NCI-H1105 (cell line): ENCODE results near the gene PAPPA.

Experiments used
- DNase-seq: peaks from one replicate; lab custom pipeline; 2025; lab: John Stamatoyannopoulos, UW

PAPPA gene

DNA sequence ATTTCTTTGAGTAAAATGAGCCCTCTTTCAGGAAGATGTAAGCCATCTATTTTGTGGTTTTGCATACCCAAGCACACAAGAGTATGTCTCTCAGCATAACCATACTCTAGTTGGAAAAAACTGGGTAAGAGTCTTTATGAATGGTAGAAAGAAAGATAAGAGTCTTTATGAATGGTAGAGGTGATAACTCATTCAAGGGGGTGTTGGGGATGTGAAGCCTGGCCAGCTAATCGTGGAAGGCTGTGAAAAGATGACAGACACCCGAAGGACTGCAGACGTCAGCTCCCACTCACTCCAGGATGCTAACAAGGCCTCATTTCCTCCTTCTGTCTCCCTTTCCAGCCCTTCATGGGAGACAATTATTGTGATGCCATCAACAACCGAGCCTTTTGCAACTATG lies 228.5 kb downstream of the PAPPA start:
- no peak for DNase-seq

- no peak for DNase-seq
These were observed 229.5 kb downstream of the PAPPA start for GRCh38 chr9:116383133-116383532.

DNA sequence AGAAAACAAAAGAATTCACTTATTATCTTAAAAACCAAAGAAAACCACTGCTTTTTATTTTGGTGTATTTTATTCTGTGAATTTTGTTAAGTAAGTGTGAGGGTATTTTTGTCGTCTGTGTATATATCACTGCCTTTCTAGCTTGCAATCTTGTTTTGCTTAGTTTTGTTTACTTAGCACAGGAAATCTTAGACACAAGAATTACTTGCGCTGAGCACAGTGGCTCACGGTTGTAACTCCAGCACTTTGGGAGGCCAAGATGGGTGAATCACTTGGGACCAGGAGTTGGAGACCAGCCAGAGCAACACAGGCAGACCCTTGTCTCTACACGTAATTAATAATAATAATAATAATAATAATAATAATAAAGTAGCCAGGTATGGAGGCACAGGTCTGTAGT lies 230.3 kb downstream of the PAPPA start:
- DNase-seq, result no peak

DNA sequence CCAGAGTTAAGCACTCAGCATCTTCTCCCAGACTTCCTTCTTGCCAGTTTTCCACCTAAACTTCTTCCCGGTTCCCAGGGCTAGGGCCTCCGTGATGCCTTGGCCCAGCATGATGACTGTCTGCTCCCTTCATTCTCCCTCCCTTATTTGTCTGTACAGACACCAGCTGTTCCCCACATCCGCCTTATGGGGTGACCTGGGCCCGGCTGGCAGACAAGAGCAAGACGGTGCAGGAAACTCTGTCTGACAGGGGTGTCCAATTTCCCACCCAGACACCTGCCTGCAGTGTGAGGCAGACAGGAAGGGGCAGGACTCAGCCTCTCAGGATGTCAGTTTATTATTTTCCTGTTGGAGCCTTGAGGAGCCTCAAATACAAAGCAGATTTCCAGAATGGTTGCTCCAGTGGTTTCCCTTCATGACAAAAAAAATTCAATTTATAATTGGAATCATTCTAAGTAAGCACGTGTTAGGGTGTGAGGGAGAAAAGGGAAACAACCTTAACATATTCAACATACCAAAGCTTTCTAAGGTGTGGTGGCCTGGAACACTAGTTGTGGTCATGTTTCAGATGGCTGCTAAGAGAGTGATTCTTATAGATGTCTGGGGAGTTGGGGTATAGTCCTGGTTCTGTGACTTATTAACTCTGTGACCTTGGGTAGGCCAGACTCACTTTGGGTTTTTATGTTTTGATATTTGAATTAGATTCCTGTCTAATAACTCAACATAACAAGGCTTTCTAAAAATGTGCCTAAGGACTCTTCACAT lies 234.5 kb downstream of the PAPPA start:
- DNase-seq, result no peak

DNA sequence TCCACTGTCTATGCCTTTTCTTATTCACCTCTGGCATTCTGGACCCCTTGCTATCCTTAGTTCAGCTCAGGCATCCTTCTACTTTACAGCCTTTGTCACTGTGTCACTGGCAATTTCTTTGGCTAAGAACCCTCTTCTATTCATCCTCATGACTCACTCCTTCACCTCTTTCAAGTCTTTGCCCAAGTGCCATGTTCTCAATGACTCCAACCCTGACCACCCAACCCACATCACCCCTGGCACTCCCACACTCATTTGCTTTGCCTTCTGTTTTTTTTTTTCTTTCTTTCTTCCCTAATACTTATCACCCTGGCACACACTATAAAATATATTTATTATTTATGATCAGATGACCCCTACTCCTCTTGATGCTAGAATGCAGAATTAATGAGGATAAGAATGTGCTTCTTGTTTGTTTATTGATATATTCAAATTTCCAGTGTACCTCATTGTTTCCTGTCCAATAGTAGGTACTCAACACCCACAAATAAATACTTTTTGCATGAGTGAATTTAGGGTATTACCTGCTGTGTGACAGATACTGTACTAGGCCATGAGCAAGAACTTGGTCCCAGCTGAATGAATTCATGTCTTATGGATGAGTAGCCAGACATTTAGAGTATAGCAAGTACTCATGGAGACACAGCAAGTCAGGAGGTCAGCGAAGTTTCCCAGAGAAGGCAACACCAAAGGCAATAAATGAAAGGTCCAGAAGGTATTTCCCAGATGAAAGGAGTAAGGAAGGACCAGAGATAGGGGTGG lies 236.1 kb downstream of the PAPPA start:
- DNase-seq, result no peak

DNA sequence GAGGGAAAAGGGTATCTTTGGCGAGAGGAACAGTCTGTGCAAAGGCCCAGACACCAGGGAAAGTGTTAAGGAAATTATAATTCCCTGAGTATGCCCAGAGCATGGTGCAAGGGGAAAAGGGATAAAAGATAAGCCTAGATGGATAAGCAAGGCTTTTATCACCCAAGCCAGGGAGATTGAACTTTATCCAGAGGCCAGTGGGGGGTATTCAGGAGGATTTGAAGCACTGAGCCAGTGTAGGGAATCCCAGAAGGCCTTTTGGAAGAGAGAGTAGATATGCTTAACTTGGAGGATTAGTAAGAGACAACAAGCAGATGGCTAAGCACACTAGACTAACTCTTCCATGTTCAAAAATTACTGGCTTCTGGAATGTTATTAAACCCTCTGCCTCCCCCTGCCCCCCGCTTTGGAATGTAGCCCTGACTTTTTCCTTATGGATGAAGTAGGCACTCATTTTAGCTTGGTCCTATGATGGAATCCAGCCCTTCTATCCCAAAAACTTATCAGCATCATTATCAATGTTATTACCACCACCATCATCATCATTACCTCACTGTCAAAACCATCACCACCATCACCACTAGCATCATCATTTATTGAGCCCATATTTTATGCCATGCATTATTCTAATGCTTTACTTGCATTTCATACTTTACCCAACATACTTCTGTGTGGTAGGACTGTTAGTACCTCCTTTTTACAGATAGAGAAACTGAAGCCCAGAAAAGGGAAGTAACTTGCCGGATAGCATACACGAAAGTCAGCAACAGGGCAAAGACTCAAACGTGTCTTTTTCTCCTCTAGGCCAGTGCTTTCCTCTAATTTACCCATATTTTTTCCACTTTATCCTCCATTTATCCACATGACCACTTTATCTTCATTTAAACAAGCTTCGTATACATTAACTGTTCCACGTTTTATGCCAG lies 237.0 kb downstream of the PAPPA start:
- no peak for DNase-seq

GRCh38 chr9:116391306-116391900 lies 237.8 kb downstream of the PAPPA start:
- DNase-seq, result no peak

DNA sequence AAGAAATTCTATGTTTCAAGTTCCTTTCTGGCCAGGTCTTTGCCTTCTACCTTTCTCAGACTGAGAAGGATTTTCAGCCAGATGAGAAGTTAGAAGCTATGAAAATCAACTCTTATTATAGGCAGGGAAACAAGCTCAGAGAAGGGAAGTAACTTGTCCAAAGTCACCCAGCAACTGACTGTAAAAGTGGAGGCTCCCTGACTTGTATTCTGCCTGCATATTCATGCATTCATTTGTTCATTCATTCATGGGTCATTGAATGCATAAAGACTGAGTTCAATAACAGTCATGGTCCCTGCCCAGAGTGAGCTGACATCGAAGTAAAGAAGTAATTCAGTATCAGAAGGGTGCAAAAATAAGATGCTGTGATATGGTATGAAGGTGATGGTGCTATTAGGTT lies 239.6 kb downstream of the PAPPA start:
- DNase-seq, result no peak

DNA sequence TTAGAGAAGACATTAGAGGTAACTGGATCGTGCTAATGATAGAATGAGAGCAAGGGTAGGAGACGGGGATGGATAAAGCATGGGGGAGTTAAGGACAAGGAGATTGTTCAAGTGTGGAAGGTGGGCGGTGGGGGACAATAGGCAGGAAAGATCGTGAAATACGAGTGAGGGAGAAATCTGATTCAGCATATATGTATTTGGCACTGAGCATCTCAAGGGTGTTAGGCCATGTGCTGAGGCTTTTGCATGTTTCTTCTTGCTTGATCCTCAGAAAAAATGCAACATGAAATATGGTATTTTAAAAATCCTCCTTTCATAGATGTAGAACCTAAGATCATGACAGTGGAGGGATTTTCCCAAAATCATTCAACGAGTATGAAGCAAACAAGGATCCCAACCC lies 240.5 kb downstream of the PAPPA start:
- DNase-seq, result no peak

GRCh38 chr9:116394894-116395698 lies 241.5 kb downstream of the PAPPA start:
- DNase-seq, result no peak

DNA sequence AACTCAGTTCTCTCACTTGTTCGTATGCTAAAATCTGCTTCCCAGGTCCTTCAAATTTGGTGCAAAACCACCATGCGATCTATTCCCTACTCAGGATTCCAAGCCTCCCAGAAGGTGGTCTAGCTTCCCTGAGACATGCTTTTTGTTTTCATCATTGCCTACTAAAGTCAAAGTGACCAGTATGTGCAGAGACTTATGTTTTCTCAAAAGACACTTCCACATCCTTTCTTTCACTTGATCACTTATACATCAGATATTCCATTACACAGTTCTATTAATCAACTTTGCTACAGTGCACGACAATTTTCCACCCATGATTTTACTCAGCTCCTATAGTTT lies 242.1 kb downstream of the PAPPA start:
- no peak for DNase-seq

DNA sequence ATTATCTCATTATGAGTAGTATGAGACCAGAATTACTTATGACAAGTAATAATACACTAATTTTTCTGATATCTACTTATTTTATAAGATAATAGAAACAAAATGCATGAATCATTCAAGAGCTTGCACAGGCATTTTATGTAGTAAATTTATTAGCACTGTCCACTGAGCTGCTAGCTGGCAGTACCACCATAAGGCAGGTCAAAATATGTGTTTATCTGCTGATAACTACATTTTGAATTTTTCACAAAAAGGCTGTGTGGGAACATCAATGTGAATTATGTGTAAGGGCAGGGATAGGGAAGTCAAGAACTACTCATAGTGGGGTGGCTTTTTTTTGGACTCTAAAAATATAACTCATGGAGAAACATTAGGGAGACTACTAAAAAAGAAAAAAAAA lies 249.6 kb downstream of the PAPPA start:
- DNase-seq, result no peak

DNA sequence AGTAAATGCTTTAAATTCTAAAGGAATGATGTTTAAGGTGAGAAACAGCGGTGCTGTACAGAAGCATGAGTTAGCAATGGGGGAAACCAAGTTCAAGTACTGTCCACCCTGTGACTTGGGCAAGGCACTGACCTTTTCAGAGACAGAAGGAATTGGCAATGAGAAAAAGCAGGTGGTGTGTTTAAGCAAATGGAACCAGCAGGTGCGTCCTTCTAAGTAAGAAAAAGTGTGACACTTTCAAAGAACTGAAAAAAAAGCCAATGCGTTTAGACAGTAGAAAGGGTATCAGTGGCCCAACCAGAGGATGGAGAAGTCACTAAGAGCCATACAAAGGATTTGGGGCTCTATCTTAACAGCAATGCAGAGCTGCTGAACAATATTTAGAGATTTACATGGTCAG lies 250.6 kb downstream of the PAPPA start:
- no peak for DNase-seq

DNA sequence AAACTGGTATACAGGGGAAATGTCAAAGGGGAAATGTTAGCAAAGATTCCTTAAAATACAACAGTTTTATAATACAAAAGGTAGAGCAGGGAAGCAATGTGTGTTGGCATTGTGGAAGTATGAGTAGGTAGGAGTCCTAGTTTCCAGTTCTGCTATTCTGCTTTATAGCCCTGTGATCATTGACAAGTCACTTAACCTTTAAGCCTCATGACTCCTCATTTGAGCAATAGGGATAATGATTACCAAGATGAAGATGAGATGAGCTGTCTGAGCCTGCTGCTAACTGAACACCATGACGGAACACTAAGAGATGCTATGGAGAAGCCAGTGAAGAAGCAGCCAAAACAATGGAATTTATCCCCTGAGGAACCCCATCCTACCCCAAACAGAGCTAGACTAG lies 251.7 kb downstream of the PAPPA start:
- no peak for DNase-seq

- DNase-seq, result no peak
These were observed 252.9 kb downstream of the PAPPA start for GRCh38 chr9:116406469-116406868.

GRCh38 chr9:116409129-116409528 lies 255.5 kb downstream of the PAPPA start:
- DNase-seq, result no peak

DNA sequence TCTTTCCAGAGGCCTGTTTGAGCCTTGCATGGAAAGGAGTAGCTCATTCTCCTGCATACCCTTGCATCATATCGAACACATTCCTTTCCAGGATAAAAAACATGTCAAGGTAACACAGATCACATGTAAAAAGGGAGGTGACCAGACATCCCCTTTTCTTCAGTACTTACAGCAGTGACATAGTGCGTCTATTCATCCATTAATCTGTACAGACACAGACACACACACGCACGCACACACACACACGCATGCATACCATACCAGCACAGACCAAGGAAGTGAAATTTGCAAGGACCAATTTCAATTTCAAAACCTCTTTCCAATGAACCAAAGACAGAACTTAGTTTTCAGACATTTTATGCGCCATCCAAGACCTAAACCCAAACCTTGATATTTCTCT lies 256.0 kb downstream of the PAPPA start:
- DNase-seq, result no peak

DNA sequence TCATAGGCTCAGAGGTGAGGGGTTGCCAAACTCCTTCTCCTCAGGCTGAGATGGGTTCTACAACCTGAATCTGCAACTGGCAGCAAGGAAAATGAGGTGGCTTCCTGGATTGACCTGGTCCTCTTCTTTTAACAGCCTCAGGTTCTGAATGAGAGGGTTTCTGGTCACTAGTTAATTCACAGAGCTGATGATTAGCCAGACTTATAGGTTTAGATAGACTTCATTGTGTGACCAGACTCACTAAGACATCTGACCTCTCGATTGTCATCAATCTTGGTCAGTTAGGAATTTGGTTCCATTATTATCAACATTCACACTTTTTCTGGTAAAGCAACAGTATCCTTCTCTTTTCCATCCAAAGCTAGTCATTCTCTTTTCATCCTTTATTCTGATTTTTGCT lies 257.9 kb downstream of the PAPPA start:
- no peak for DNase-seq

DNA sequence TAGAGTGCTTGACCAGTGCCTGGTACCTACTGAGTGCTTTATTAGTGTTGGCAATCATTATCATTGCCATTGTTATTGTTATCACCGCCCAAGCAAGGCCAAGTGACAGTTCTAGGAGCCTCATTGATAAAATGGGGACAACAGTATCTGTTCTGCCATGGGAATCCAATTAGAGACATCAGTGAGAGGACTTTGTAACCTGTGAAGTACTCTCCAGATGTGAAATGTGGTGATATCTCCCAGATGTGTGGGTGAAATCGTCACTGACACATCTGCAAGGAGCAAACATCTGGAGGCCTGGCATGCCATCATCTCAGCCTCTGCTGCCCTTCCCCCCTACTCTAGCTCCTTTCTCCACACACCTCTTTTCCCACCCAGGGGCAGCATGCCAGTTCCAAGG lies 260.8 kb downstream of the PAPPA start:
- DNase-seq, result no peak

DNA sequence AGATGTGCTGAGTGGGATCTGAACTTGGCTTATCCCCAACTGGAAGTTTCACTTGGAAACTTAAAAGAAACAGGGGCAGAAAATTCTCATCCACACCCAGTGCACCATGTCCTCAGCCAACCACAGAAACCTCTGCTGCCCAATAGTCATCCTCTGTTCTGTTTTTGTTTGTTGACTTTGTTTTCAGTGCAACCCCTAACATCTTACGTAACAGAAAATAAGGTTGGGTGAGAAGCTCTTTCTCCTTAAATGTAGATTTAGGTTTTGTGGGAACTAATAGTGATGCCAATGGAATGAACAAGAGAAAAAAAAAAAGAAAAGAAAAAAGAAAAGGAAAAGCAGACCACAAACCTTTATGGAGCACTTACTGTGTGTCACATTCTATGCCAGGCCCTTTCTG lies 262.8 kb downstream of the PAPPA start:
- no peak for DNase-seq

DNA sequence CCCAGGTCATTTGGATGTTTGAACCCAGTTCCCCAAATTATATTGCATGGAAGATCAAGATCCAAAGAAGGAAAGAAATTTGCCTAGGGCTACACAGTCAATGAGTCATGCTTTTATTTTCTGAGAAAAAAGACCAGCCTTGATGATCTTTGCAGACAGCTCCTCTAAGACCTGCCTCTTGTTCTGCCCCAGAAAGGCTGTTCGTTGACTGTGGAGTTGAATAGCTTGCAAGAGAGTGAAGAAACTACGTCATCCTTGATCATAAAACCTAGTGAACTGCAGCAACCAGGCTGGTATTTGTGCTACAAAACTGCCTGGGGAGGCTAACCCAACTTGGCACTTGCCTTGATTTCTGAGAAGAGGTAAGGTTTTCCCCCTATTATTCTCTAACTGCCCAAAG lies 263.9 kb downstream of the PAPPA start:
- no peak for DNase-seq

DNA sequence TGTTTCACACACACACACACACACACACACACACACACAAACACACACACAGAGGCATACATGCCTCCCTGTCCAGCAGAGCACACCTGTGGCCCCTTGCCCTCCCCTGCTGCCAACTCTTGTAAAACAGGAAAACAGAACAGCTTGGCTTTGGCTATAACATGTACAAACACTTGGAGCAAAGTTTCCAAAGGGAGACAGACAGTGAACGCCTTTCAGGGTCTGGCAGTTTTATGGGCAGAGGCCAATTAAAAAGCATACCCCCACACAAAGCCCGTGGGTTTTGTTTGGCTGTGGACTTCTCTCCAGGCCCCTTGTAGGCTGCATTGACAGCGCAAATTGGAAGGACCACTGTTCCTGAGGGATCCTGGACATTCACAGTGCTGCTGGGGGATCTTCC lies 265.6 kb downstream of the PAPPA start:
- DNase-seq, result no peak
